Transverse colon (tissue), 4 donors: Measurements from ENCODE around the gene NTMT1.

ENCODE experiments used
- CTCF ChIP-seq, 5 experiments: fragments of 200-600 bp in 3 of 5; fragments of 450-650 bp in 2 of 5; sonication (generic) in 3 of 5; IDR thresholded peaks; 1 replicate in 2 of 5; 2 replicates in 3 of 5; pipeline ENCODE4 v1.5.1; 2016 to 2017; ENCODE audit warnings: antibody characterized with exemption in 5 of 5, inconsistent platforms in 3 of 5, mild to moderate bottlenecking in 2 of 5, moderate library complexity in 1 of 5
- EP300 ChIP-seq: sonication (generic); formaldehyde crosslinking; IDR thresholded peaks from one replicate; pipeline ENCODE4 v1.6.1; 2017; ENCODE audit warnings: antibody characterized with exemption, low read depth
- POLR2A ChIP-seq: fragments of 450-650 bp; IDR thresholded peaks from one replicate; pipeline ENCODE4 v1.6.1; 2016; ENCODE audit warnings: antibody characterized with exemption, mild to moderate bottlenecking, moderate library complexity
- POLR2AphosphoS5 ChIP-seq, 3 donors: sonication (generic); formaldehyde crosslinking; IDR thresholded peaks; one replicate each; pipeline ENCODE4 v1.6.1; 2016; ENCODE audit warnings: antibody characterized with exemption in 3 of 3

DNA sequence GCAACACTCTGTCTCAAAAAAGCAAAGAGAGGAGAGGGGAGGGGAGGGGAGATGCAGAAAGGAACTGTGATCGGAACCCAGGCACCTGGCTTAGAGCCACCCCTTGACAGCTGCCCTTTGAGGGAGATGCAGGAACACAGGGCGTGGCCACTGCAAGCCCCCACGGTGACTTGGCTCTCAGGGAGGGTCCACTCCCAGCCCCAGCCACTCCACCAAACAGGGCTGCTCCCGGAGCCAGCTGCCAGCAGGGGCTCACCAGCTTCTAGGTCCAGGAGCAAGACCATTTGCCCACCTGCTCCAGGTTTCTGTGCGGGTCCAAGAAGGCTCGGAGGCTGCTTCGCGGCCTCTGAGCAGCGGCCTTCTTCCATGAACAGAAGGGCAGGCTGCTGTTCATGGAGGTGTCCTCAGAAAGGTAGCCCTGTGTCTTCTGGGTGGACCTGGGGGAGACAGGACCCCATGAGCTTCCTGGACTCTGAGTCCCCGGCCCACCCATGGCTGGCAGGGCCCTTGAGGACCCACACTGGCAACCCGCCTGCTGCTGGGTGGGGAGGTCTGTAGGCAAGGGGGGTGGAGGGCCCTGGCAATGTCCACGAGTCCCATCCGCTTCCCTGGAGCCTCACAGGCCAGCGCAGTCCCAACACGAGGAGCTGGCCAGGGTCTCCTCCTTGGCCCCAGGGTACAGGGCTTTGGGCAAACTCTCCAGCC, 13.0 kb upstream of the NTMT1 start:
- TF ChIP-seq CTCF (IDR thresholded peaks at IDR 0.05) (no peak), EP300 (no peak), POLR2A (no peak), POLR2AphosphoS5 (IDR thresholded peaks at IDR 0.05) (no peak)
